Testis (tissue), 2 donors: ENCODE results near the gene HEPACAM2.

Experiments used
- CTCF ChIP-seq, 3 experiments: fragments of 450-650 bp in 2 of 3; fragments of 200-600 bp in 1 of 3; sonication (generic) in 1 of 3; IDR thresholded peaks; one replicate each; pipeline ENCODE4 v1.5.1; 2016 to 2019; ENCODE audit warnings: antibody characterized with exemption in 3 of 3, mild to moderate bottlenecking in 2 of 3, moderate library complexity in 1 of 3
- POLR2A ChIP-seq: fragments of 450-650 bp; IDR thresholded peaks from one replicate; pipeline ENCODE4 v1.6.1; 2017; ENCODE audit warnings: antibody characterized with exemption, mild to moderate bottlenecking, moderate library complexity

GRCh38 chr7:93145354-93145753 is 80.9 kb downstream of the HEPACAM2 start:
- TF ChIP-seq CTCF (IDR thresholded peaks at IDR 0.05) (no peak), POLR2A (no peak)
